Parathyroid adenoma (tissue), 2 donors: Measurements from ENCODE around the gene DLGAP1.

Source experiments
- H2AFZ ChIP-seq: fragments of 300-600 bp; sonication (generic); one replicate; pipeline ENCODE4 v1.7.0; 2017; ENCODE audit warnings: antibody characterized with exemption, mild to moderate bottlenecking
- H3K27ac ChIP-seq: fragments of 300-600 bp; sonication (generic); one replicate; pipeline ENCODE4 v1.7.0; 2017
- H3K27me3 ChIP-seq: fragments of 300-600 bp; sonication (generic); one replicate; pipeline ENCODE4 v1.7.0; 2017; ENCODE audit warnings: low read length; ENCODE audit not compliant: control insufficient read depth, insufficient read depth
- H3K36me3 ChIP-seq: fragments of 300-600 bp; sonication (generic); one replicate; pipeline ENCODE4 v1.7.0; 2017; ENCODE audit warnings: low read length; ENCODE audit not compliant: control insufficient read depth, insufficient read depth
- H3K4me1 ChIP-seq: fragments of 300-600 bp; sonication (generic); one replicate; pipeline ENCODE4 v1.7.0; 2017; ENCODE audit warnings: control low read depth
- H3K4me2 ChIP-seq: fragments of 300-600 bp; sonication (generic); one replicate; pipeline ENCODE4 v1.7.0; 2017; ENCODE audit warnings: low read length
- H3K4me3 ChIP-seq: fragments of 300-600 bp; sonication (generic); one replicate; pipeline ENCODE4 v1.7.0; 2017; ENCODE audit warnings: low read depth, low read length
- H3K79me2 ChIP-seq: fragments of 300-600 bp; sonication (generic); one replicate; pipeline ENCODE4 v1.7.0; 2017; ENCODE audit warnings: control low read depth
- H3K9ac ChIP-seq: fragments of 300-600 bp; sonication (generic); one replicate; pipeline ENCODE4 v1.7.0; 2017; ENCODE audit warnings: mild to moderate bottlenecking
- H3K9me3 ChIP-seq: fragments of 300-600 bp; sonication (generic); one replicate; pipeline ENCODE4 v1.7.0; 2017; ENCODE audit warnings: low read length; ENCODE audit not compliant: control insufficient read depth
- TF ChIP-seq, protein P1 (sequence below): fragments of 300-600 bp; sonication (generic); IDR thresholded peaks from one replicate; pipeline ENCODE4 v1.7.0; 2017; ENCODE audit warnings: antibody characterized with exemption, mild to moderate bottlenecking
- donor health status: primary hyperparathyroidism.

The DLGAP1 gene

DNA sequence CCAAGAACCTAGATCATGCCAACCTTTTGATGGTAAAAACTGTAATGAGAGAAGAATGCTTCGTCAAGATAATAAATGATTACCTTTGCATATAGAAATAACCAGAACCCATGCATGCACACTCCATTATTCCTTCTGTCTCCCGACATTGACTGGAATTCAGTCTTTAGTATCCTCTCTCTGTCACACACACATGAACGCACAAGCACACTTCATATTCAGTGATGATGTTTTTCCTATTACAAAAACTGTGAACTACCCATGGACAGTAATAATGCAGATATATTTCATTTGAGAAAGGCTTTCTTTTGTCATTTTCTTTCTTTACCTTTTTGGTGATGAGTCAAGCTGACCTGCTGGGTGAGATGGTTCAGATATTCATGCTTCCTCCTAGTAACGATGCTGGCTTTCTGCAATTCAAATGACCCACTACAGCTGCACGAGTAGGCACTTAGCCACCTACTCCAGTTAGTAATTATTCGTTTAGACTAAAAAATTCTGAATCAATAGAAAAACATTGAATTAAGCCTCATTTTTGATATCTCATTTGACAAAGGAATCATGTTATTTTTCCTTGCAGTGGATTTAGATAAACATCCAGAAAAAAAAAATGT, 623.0 kb downstream of the DLGAP1 start:
- H3K9ac ChIP-seq = no peak overlapping the region
- no peaks in the 10 kb centered on the region for H3K36me3 ChIP-seq
- no peaks in the 10 kb centered on the region for H3K27me3 ChIP-seq
- no peak overlapping the region for H2AFZ ChIP-seq
- H3K79me2 ChIP-seq = no peaks in the 10 kb centered on the region
- H3K4me2 ChIP-seq = no peak overlapping the region
- no peaks in the 10 kb centered on the region for H3K9me3 ChIP-seq
- no peak overlapping the region for H3K4me3 ChIP-seq
- H3K4me1 ChIP-seq = no peaks in the 10 kb centered on the region
- no peak overlapping the region for H3K27ac ChIP-seq
- TF ChIP-seq, protein P1, sequence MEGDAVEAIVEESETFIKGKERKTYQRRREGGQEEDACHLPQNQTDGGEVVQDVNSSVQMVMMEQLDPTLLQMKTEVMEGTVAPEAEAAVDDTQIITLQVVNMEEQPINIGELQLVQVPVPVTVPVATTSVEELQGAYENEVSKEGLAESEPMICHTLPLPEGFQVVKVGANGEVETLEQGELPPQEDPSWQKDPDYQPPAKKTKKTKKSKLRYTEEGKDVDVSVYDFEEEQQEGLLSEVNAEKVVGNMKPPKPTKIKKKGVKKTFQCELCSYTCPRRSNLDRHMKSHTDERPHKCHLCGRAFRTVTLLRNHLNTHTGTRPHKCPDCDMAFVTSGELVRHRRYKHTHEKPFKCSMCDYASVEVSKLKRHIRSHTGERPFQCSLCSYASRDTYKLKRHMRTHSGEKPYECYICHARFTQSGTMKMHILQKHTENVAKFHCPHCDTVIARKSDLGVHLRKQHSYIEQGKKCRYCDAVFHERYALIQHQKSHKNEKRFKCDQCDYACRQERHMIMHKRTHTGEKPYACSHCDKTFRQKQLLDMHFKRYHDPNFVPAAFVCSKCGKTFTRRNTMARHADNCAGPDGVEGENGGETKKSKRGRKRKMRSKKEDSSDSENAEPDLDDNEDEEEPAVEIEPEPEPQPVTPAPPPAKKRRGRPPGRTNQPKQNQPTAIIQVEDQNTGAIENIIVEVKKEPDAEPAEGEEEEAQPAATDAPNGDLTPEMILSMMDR = no peak

DNA sequence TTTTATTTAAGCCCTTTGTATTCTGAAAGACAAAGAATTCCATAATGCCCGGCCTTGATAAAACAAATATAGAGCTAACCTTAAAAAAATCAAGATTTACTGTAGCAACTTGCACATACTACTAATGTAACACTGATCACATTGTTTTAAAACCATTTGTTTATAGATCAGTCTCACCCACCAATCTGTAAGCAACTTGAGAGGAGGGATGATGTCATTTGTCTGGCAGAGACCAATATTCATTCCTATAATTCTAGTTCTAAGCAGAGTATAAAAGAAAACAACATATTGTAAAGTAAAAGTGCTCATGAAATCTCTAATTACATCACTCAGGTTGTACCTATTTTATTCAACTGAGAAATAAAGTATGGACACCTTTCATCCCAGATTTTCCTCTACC, 624.5 kb downstream of the DLGAP1 start:
- no peak overlapping the region for H3K4me3 ChIP-seq
- H3K27ac ChIP-seq = no peak overlapping the region
- H3K9me3 ChIP-seq = no peaks in the 10 kb centered on the region
- H3K9ac ChIP-seq = no peak overlapping the region
- H3K27me3 ChIP-seq = no peaks in the 10 kb centered on the region
- H3K4me2 ChIP-seq = no peak overlapping the region
- no peak overlapping the region for H2AFZ ChIP-seq
- no peaks in the 10 kb centered on the region for H3K79me2 ChIP-seq
- H3K4me1 ChIP-seq = no peaks in the 10 kb centered on the region
- no peaks in the 10 kb centered on the region for H3K36me3 ChIP-seq
- TF ChIP-seq, protein P1 = no peak

DNA sequence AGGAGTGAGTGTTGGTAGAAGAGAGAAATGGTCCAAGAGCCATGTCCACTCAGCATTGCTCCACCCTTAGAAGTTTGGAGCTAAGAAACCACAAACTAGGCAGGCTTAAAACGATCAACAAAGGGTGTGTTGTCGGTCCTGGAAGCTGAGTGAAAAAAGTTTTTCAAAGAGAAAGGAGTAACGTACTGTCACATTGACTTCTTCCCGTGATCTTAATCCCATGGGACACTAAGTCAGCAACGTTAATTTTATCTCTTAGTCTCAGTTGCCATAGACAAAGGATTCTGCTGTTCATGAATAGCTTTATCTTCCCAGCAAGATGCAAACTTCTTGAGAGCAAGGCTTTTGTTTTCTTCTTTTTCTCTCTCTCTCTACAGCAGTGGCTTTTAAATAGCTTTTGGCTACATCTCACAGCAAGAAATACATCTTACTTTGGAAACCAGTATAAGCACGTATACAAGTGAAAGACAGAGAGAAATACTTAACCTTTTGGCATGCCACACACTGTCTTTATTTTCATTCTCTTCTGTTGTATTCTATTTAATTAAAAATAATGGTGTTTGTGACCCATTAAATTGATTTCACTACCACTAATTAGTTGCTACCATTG, 627.8 kb downstream of the DLGAP1 start:
- no peak overlapping the region for H2AFZ ChIP-seq
- no peaks in the 10 kb centered on the region for H3K27me3 ChIP-seq
- H3K27ac ChIP-seq = no peak overlapping the region
- H3K79me2 ChIP-seq = no peaks in the 10 kb centered on the region
- no peaks in the 10 kb centered on the region for H3K9me3 ChIP-seq
- no peak overlapping the region for H3K4me2 ChIP-seq
- no peak overlapping the region for H3K4me3 ChIP-seq
- TF ChIP-seq, protein P1 = no peak
- H3K4me1 ChIP-seq = no peaks in the 10 kb centered on the region
- H3K36me3 ChIP-seq = no peaks in the 10 kb centered on the region
- H3K9ac ChIP-seq = no peak overlapping the region

DNA sequence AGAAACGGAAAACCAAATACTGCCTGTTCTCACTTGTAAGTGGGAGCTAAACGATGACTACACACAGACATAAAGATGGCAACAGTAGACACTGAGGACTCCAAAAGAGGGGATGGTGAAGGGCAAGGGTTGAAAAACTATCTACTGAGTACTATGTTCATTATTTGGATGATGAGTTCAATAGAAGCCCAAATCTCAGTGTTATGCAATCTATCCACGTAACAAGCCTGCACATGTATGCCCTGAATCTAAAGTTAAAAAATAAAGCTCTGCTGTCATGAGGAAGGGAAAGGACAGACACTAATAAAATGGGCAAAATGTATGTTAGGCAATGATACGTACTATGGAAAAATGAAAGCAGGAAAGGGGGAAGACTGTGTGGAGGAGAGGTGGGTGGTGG, 629.1 kb downstream of the DLGAP1 start:
- Histone ChIP-seq H3K36me3 (no peaks in the 10 kb centered on the region), H3K79me2 (no peaks in the 10 kb centered on the region), H3K27ac (no peak overlapping the region), H3K4me1 (no peaks in the 10 kb centered on the region), H3K4me2 (no peak overlapping the region), H3K9ac (no peak overlapping the region), H3K9me3 (no peaks in the 10 kb centered on the region), H2AFZ (no peak overlapping the region), H3K4me3 (no peak overlapping the region), H3K27me3 (no peaks in the 10 kb centered on the region)
- TF ChIP-seq, protein P1 = no peak

DNA sequence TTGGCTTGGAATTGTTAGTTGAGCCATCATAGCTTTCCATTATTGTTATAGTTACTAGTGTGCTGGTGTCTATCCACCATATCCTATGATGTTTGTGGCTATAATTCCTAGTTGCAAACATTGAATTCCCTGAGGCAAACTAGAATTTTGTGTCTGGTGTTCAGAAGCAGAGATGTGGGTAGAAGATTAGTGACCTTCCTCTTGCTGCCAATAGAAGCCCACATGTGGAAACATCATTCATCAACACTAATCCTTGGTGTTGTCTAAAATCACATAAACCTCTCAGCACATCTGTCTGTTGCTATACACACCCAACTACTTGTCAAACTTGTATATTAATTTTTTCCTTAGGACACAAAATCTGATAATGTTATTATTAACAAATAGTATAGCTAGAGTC, 631.0 kb downstream of the DLGAP1 start:
- Histone ChIP-seq H2AFZ (no peak overlapping the region), H3K36me3 (no peaks in the 10 kb centered on the region), H3K27ac (no peak overlapping the region), H3K4me2 (no peak overlapping the region), H3K9ac (no peak overlapping the region), H3K4me3 (no peak overlapping the region), H3K79me2 (no peaks in the 10 kb centered on the region), H3K9me3 (no peaks in the 10 kb centered on the region), H3K4me1 (no peaks in the 10 kb centered on the region), H3K27me3 (no peaks in the 10 kb centered on the region)
- TF ChIP-seq, protein P1 = no peak
